Thymus (tissue), 11 donors: ENCODE measurements around the gene IRF8. TPM values are rescaled to one million over a fixed set of nuclear protein-coding genes. Genes with fewer than 3 reads are reported as not detected.
A peak's percentile ranks its signal among the peaks of the same experiment; 100 is the strongest.

Experiments used
- DNase-seq, 9 donors: peaks; one replicate each; pipeline ENCODE4 v3.0.0-alpha.2; 2013; ENCODE audit warnings: low spot score in 9 of 9, low read depth in 6 of 9, missing footprints in 1 of 9
- H3K27ac ChIP-seq, 2 donors: one replicate each; pipeline ENCODE4 v1.5.1; 2013; ENCODE audit warnings: control low read depth in 1 of 2, low read depth in 1 of 2, low read length in 1 of 2, mild to moderate bottlenecking in 1 of 2, moderate library complexity in 1 of 2
- H3K27me3 ChIP-seq, 2 donors: one replicate each; pipeline ENCODE4 v1.5.1; 2013; ENCODE audit warnings: low read length in 1 of 2; ENCODE audit not compliant: control insufficient read depth in 2 of 2, insufficient read depth in 1 of 2
- H3K36me3 ChIP-seq, 2 donors: one replicate each; pipeline ENCODE4 v1.5.1; 2013; ENCODE audit warnings: low read length in 1 of 2, mild to moderate bottlenecking in 1 of 2, moderate library complexity in 1 of 2; ENCODE audit not compliant: control insufficient read depth in 2 of 2, insufficient read depth in 2 of 2
- H3K4me1 ChIP-seq, 2 donors: one replicate each; pipeline ENCODE4 v1.5.1; 2013; ENCODE audit warnings: low read length in 2 of 2; ENCODE audit not compliant: control insufficient read depth in 2 of 2, insufficient read depth in 2 of 2
- H3K4me3 ChIP-seq, 2 donors: one replicate each; pipeline ENCODE4 v1.5.1; 2013; ENCODE audit warnings: low read length in 2 of 2, control low read depth in 1 of 2, mild to moderate bottlenecking in 1 of 2
- H3K9me3 ChIP-seq, 2 donors: one replicate each; pipeline ENCODE4 v1.5.1; 2013; ENCODE audit warnings: low read length in 1 of 2, mild to moderate bottlenecking in 1 of 2; ENCODE audit not compliant: control insufficient read depth in 2 of 2, insufficient read depth in 1 of 2
- WGBS: extraction: QIAGEN DNeasy Blood & Tissue Kit; methylation state at CpG from one replicate; pipeline ENCODE4 v1.1.7; 2013; 5-methylcytosine and 5-hydroxymethylcytosine counted together
- polyA plus RNA-seq: library from polyadenylated mRNA; stranded (reverse); fragments of 200-250 nt; gene quantifications from one replicate; pipeline ENCODE4 v1.2.3, GENCODE V29; 2013
- total RNA-seq: library from RNA; stranded (reverse); fragments of 120-200 nt; gene quantifications from one replicate; pipeline ENCODE4 v1.2.4, GENCODE V29; 2013
- donor health status: healthy.

The IRF8 gene
- total and polyA plus RNA-seq, 2 donors: 38.8 to 119 TPM

DNA sequence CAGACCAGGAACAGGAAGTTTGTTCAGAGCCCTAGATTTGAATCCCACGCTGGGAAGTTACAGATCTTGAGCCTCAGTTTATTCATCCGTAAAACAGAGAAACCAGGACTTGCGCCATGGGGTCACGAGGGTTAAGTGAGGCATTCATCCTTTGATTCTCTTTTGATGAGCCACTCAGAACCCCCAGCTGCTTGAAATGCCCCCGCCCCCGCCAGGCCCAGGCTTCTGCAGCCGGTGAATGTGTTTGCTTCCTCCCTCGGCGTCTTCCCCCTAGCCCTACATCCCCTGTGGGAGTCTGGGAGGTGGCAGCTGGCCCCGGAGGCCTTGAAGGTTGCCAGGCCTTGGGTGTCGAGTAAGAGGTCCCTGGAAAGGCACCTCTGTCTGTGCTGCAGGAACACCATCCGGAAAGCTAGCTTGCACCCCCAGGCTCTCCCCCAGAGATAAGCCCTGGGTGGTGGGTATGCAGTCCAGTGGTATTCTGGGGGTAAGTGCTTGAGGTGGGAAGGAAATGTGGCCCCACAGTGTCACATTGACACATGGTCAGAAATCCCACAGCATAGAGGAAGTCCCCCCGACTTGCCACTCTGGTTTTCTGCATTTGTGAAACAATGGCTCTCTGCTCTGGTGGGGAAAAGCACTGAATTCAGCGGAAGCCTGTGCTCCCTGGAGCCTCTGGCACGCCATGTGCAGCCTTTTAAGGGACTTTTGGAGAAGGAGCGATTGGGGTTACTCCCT lies 14.9 kb downstream of the IRF8 start:
- H3K27ac ChIP-seq: no peak overlapping the region
- no peak for DNase-seq
- H3K4me1 ChIP-seq: peaks cover 6 to 68% of the 10 kb centered on the region in 2 donors
- WGBS: 48% methylated on average over 16 of the region's 16 CpGs
- H3K36me3 ChIP-seq: peaks cover 4 to 24% of the 10 kb centered on the region in 2 donors
- no peaks in the 10 kb centered on the region for H3K27me3 ChIP-seq
- no peaks in the 10 kb centered on the region for H3K9me3 ChIP-seq
- no peak overlapping the region for H3K4me3 ChIP-seq

DNA sequence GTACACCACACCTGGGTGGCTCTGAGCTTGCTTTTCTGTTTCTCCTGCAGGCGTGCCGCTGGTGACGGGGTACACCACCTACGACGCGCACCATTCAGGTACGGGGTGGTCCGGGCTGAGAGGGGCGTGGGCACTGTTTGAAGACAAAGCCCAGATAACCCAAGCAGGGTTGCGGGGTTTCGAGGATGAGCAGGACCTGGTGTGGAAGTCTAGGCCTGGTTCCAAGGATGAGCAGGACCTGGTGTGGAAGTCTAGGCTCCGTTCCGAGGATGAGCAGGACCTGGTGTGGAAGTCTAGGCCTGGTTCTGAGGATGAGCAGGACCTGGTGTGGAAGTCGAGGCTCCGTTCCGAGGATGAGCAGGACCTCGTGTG lies 15.4 kb downstream of the IRF8 start:
- DNase-seq: no peak
- peaks cover 8 to 24% of the 10 kb centered on the region in 2 donors for H3K36me3 ChIP-seq
- H3K27me3 ChIP-seq: no peaks in the 10 kb centered on the region
- H3K4me3 ChIP-seq: no peak overlapping the region
- no peaks in the 10 kb centered on the region for H3K9me3 ChIP-seq
- no peak overlapping the region for H3K27ac ChIP-seq
- peaks cover 6 to 63% of the 10 kb centered on the region in 2 donors for H3K4me1 ChIP-seq
- WGBS: 97% methylated on average over 17 of the region's 17 CpGs

DNA sequence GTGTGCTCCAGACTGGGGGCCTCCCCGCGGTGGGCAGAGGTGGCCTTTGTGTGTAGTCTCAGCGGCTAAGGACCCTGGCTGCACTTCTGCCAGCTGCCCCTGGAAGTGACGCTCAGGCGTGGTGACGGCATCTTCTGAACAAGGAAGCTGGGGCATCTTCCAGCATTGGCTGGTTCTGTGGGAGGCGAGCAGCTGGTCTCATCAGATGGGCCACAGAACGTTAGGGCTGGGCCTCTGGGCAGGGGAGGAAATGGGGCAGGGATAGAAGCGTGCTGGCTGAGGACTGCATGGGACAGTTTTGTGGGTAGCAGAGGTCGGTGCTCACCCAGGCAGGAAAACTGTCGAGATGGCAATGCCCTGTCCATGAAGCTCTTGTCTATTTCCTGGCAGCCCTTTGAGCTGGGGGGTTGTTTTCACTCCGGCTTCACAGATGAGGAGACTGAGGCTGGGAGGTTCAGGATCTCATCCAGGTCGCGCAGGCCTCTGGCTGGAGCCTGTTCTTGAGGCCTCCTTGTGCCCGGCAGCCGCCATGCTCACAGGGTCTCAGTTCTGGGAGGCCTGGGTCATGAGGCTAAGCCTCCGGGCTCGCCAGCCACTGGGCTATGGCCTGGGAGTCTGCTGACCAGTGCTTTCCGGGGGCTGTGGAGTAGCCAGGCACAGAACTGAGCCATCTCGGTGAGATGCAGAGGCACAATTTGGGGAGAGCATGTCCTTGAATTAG lies 16.3 kb downstream of the IRF8 start:
- H3K27ac ChIP-seq: no peak overlapping the region
- DNase-seq: no peak
- no peak overlapping the region for H3K4me3 ChIP-seq
- peaks cover 6 to 54% of the 10 kb centered on the region in 2 donors for H3K4me1 ChIP-seq
- 82% methylated on average over 20 of the region's 20 CpGs for WGBS
- no peaks in the 10 kb centered on the region for H3K27me3 ChIP-seq
- H3K9me3 ChIP-seq: no peaks in the 10 kb centered on the region
- H3K36me3 ChIP-seq: peaks cover 12 to 21% of the 10 kb centered on the region in 2 donors

GRCh38 chr16:85916141-85916890 lies 17.4 kb downstream of the IRF8 start:
- 86% methylated on average over 20 of the region's 20 CpGs for WGBS
- Histone ChIP-seq H3K9me3 (peaks cover 0 to 4% of the 10 kb centered on the region in 2 donors), H3K4me3 (no peak overlapping the region), H3K27ac (peak overlapping the region in 1 of 2 donors; percentile 36), H3K27me3 (no peaks in the 10 kb centered on the region), H3K36me3 (peaks cover 12 to 21% of the 10 kb centered on the region in 2 donors), H3K4me1 (peaks cover 6 to 46% of the 10 kb centered on the region in 2 donors)
- DNase-seq: no peak

DNA sequence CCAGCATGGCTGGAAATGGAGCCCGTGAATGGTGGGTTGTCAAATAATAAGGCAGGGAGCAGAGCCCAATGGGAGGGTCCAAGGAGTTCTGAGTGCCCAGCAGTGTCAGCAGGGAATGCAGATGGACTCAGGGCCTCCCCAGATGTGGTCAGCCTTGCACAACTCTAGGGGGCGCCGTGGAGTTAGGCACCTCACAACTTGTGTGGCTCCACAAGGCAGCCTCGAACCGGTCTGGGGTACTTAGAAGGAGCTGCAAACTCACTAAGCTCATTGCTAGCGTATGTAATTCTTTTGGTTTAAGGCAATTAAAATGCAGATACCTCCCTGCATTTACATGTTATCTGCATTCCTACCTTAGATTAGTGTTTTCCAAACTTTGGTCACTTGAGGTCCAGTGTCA lies 18.1 kb downstream of the IRF8 start:
- H3K27ac ChIP-seq: no peak overlapping the region

GRCh38 chr16:85917959-85918358 lies 19.0 kb downstream of the IRF8 start:
- H3K27me3 ChIP-seq: no peaks in the 10 kb centered on the region
- peaks cover 0 to 4% of the 10 kb centered on the region in 2 donors for H3K9me3 ChIP-seq
- H3K4me3 ChIP-seq: no peak overlapping the region
- no peak overlapping the region for H3K27ac ChIP-seq
- peaks cover 6 to 30% of the 10 kb centered on the region in 2 donors for H3K4me1 ChIP-seq
- 88% methylated on average over 6 of the region's 6 CpGs for WGBS
- no peak for DNase-seq
- peaks cover 12 to 18% of the 10 kb centered on the region in 2 donors for H3K36me3 ChIP-seq

More for the DNA sequence above, 18.1 kb downstream of the IRF8 start:
- Histone ChIP-seq H3K4me3 (no peak overlapping the region), H3K27me3 (no peaks in the 10 kb centered on the region), H3K9me3 (peaks cover 0 to 4% of the 10 kb centered on the region in 2 donors), H3K36me3 (peaks cover 12 to 18% of the 10 kb centered on the region in 2 donors), H3K4me1 (peaks cover 6 to 39% of the 10 kb centered on the region in 2 donors)
- 93% methylated on average over 6 of the region's 6 CpGs for WGBS
- DNase-seq: no peak

- peaks cover 6 to 25% of the 10 kb centered on the region in 2 donors for H3K4me1 ChIP-seq
- DNase-seq: no peak
- 98% methylated on average over 30 of the region's 30 CpGs for WGBS
Observed at GRCh38 chr16:85918436-85918835, 19.5 kb downstream of the IRF8 start.

GRCh38 chr16:85919271-85920267 lies 20.6 kb downstream of the IRF8 start:
- DNase-seq: no peak
- H3K9me3 ChIP-seq: peaks cover 0 to 4% of the 10 kb centered on the region in 2 donors
- no peak overlapping the region for H3K27ac ChIP-seq
- peaks cover 12 to 18% of the 10 kb centered on the region in 2 donors for H3K36me3 ChIP-seq
- H3K4me1 ChIP-seq: peaks cover 0 to 14% of the 10 kb centered on the region in 2 donors
- no peaks in the 10 kb centered on the region for H3K27me3 ChIP-seq
- 97% methylated on average over 29 of the region's 29 CpGs for WGBS
- H3K4me3 ChIP-seq: no peak overlapping the region

More at GRCh38 chr16:85918436-85918835, 19.5 kb downstream of the IRF8 start:
- no peaks in the 10 kb centered on the region for H3K27me3 ChIP-seq
- peaks cover 12 to 18% of the 10 kb centered on the region in 2 donors for H3K36me3 ChIP-seq
- peaks cover 0 to 4% of the 10 kb centered on the region in 2 donors for H3K9me3 ChIP-seq
- H3K27ac ChIP-seq: no peak overlapping the region
- no peak overlapping the region for H3K4me3 ChIP-seq
